Parathyroid adenoma (tissue), 2 donors: ENCODE results near the gene SLC17A9.

Experiments
- H2AFZ ChIP-seq: fragments of 300-600 bp; sonication (generic); one replicate; pipeline ENCODE4 v1.7.0; 2017; ENCODE audit warnings: antibody characterized with exemption, mild to moderate bottlenecking
- H3K27ac ChIP-seq: fragments of 300-600 bp; sonication (generic); one replicate; pipeline ENCODE4 v1.7.0; 2017
- H3K27me3 ChIP-seq: fragments of 300-600 bp; sonication (generic); one replicate; pipeline ENCODE4 v1.7.0; 2017; ENCODE audit warnings: low read length; ENCODE audit not compliant: control insufficient read depth, insufficient read depth
- H3K36me3 ChIP-seq: fragments of 300-600 bp; sonication (generic); one replicate; pipeline ENCODE4 v1.7.0; 2017; ENCODE audit warnings: low read length; ENCODE audit not compliant: control insufficient read depth, insufficient read depth
- H3K4me1 ChIP-seq: fragments of 300-600 bp; sonication (generic); one replicate; pipeline ENCODE4 v1.7.0; 2017; ENCODE audit warnings: control low read depth
- H3K4me2 ChIP-seq: fragments of 300-600 bp; sonication (generic); one replicate; pipeline ENCODE4 v1.7.0; 2017; ENCODE audit warnings: low read length
- H3K4me3 ChIP-seq: fragments of 300-600 bp; sonication (generic); one replicate; pipeline ENCODE4 v1.7.0; 2017; ENCODE audit warnings: low read depth, low read length
- H3K79me2 ChIP-seq: fragments of 300-600 bp; sonication (generic); one replicate; pipeline ENCODE4 v1.7.0; 2017; ENCODE audit warnings: control low read depth
- H3K9ac ChIP-seq: fragments of 300-600 bp; sonication (generic); one replicate; pipeline ENCODE4 v1.7.0; 2017; ENCODE audit warnings: mild to moderate bottlenecking
- H3K9me3 ChIP-seq: fragments of 300-600 bp; sonication (generic); one replicate; pipeline ENCODE4 v1.7.0; 2017; ENCODE audit warnings: low read length; ENCODE audit not compliant: control insufficient read depth
- CTCF ChIP-seq: fragments of 300-600 bp; sonication (generic); IDR thresholded peaks from one replicate; pipeline ENCODE4 v1.7.0; 2017; ENCODE audit warnings: antibody characterized with exemption, mild to moderate bottlenecking
- donor health status: primary hyperparathyroidism.

SLC17A9 gene

GRCh38 chr20:62986257-62986800 lies 33.8 kb downstream of the SLC17A9 start:
- Histone ChIP-seq H3K79me2 (no peaks in the 10 kb centered on the region), H2AFZ (no peak overlapping the region), H3K9me3 (no peaks in the 10 kb centered on the region), H3K4me1 (no peaks in the 10 kb centered on the region), H3K4me2 (no peak overlapping the region), H3K9ac (no peak overlapping the region), H3K27ac (no peak overlapping the region), H3K27me3 (no peaks in the 10 kb centered on the region), H3K36me3 (no peaks in the 10 kb centered on the region), H3K4me3 (no peak overlapping the region)
- TF ChIP-seq CTCF = no peak

- no peak overlapping the region for H3K4me2 ChIP-seq
- no peaks in the 10 kb centered on the region for H3K36me3 ChIP-seq
- TF ChIP-seq CTCF = no peak
- no peaks in the 10 kb centered on the region for H3K4me1 ChIP-seq
- H3K4me3 ChIP-seq = no peak overlapping the region
- H3K27me3 ChIP-seq = no peaks in the 10 kb centered on the region
- no peak overlapping the region for H3K9ac ChIP-seq
- no peak overlapping the region for H2AFZ ChIP-seq
- no peaks in the 10 kb centered on the region for H3K9me3 ChIP-seq
- no peak overlapping the region for H3K27ac ChIP-seq
- no peaks in the 10 kb centered on the region for H3K79me2 ChIP-seq
These were observed 34.6 kb downstream of the SLC17A9 start for GRCh38 chr20:62987114-62987513.

GRCh38 chr20:62989201-62989601 lies 36.7 kb downstream of the SLC17A9 start:
- Histone ChIP-seq H2AFZ (no peak overlapping the region), H3K27ac (no peak overlapping the region), H3K9ac (no peak overlapping the region), H3K4me2 (no peak overlapping the region), H3K4me1 (no peaks in the 10 kb centered on the region), H3K9me3 (no peaks in the 10 kb centered on the region), H3K27me3 (no peaks in the 10 kb centered on the region), H3K36me3 (no peaks in the 10 kb centered on the region), H3K79me2 (no peaks in the 10 kb centered on the region), H3K4me3 (no peak overlapping the region)
- TF ChIP-seq CTCF = no peak

- H3K4me1 ChIP-seq = no peaks in the 10 kb centered on the region
- H3K4me3 ChIP-seq = no peak overlapping the region
- TF ChIP-seq CTCF = no peak
- H3K27ac ChIP-seq = no peak overlapping the region
- no peak overlapping the region for H3K9ac ChIP-seq
- no peaks in the 10 kb centered on the region for H3K9me3 ChIP-seq
- H3K79me2 ChIP-seq = no peaks in the 10 kb centered on the region
- H2AFZ ChIP-seq = no peak overlapping the region
- H3K27me3 ChIP-seq = no peaks in the 10 kb centered on the region
- H3K4me2 ChIP-seq = no peak overlapping the region
- no peaks in the 10 kb centered on the region for H3K36me3 ChIP-seq
These were observed 37.9 kb downstream of the SLC17A9 start for GRCh38 chr20:62990306-62990825.

GRCh38 chr20:62991196-62991807 lies 38.8 kb downstream of the SLC17A9 start:
- Histone ChIP-seq H3K27me3 (no peaks in the 10 kb centered on the region), H3K27ac (no peak overlapping the region), H3K9me3 (no peaks in the 10 kb centered on the region), H3K36me3 (no peaks in the 10 kb centered on the region), H3K79me2 (no peaks in the 10 kb centered on the region), H3K4me2 (no peak overlapping the region), H2AFZ (no peak overlapping the region), H3K4me3 (no peak overlapping the region), H3K4me1 (no peaks in the 10 kb centered on the region), H3K9ac (no peak overlapping the region)
- TF ChIP-seq CTCF = no peak
